ENCODE measurements around the gene PDLIM1.
A peak's percentile ranks its signal among the peaks of the same experiment; 100 is the strongest.

Gene PDLIM1

DNA sequence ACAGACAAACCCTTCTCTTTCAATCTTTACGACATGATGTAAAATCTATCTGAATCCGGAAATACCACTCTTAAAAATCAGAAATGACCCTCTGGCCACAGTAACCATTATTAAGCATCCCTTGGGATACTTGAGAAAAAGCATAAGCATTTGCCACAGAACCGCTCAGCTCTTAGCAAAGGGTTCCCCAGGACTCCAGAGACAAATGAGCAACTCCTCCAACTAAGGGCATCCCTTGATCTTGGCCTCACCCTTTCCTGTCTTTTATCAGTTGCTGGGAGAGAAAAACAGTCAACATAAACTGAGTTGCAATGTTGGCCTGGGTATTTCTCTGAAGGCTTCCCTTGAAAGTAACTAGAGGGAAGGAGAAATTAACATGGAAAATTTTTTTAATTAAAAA is 3.5 kb downstream of the PDLIM1 start:
- DNase-seq: no peak

DNA sequence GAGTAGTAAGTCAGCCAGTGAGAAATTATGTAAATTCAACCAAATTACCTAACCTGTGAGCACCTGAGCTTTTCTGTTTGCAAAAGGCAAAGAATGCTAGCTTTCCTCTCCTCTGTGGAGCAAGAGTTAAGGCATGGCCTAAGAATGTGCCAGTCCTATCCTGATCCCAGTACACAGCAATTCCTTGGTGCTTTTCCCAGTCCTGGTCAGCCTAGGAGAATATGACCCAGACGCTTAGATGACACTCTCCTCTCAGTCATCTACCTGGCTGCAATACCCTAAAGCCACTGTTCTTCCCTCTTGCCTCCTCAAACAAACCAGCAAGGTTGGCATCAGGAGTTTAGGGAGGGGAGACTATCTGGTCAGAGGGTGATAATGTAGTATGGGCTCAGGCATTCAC is 4.1 kb downstream of the PDLIM1 start:
- DNase-seq: no peak

DNA sequence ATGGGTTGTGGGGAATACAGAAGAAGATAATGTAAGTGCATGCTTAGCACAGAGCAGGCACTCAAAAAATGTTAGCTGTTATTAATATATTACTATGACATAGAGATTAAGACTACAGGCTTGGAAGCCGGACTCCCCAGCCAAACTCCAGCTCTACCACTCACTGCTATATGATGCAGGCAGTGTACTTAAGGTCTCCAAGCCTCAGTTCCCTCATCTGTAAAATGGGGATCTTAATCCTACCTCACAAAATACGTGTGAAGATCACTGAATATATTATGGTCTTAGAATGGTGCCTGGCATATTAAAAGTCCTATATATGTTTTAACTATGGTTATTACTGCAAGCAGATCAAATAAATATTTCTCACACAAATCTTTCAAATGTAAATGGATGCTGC is 5.2 kb downstream of the PDLIM1 start:
- DNase-seq: no peak

DNA sequence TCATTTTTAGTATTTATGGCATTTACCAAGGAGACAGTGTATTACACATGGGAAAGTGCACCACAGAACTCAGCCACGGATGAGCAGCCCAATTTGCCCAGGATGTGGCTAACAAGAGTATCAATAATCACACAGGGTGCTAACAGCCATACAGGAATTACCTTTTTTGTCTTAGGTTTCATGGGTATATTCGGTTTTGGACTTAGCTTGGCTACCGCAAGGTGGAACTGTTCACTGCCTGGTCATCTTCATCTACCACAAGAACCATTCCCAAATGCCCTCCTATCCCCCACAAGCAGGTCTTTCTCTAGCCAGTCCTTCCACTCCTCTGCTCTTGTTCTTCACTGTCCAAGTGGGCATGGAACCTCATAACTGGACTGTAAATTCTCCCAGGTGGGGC is 6.0 kb downstream of the PDLIM1 start:
- DNase-seq: no peak

DNA sequence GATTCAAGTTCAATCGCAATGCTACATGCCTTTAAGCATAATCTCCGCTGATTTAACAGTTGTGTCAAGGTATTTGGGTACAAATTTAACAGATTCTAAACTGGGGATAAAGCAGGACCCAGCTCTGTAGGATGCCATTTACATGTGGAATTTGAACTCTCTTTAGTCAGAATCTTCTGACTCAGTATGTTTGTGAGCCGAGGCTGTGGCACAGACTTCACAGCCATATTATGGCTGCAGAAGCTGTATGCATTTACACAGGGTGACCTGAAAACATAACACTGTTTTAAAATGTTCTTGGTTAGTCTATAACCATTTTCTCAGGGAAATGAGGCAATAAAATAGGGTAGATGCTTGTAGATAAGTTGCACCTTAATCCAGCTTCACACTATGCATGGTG is 8.7 kb downstream of the PDLIM1 start:
- DNase-seq: no peak

DNA sequence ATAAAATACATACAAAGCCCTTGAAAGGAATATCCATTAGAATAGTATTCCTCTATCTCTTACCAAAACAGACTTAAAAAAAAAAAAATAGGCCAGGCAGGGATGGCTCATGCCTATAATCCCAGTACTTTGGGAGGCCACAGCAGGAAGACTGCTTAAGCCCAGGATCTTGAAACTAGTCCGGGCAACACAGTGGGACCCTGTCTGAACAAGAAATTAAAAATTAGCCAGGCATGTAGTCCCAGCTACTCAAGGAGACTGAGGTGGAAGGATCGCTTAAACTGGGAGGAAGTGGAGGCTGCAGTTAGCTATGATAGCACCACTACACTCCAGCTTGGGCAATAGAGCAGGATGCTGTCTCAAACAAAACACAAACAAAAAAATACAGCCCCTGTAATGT is 9.6 kb downstream of the PDLIM1 start:
- DNase-seq: no peak

DNA sequence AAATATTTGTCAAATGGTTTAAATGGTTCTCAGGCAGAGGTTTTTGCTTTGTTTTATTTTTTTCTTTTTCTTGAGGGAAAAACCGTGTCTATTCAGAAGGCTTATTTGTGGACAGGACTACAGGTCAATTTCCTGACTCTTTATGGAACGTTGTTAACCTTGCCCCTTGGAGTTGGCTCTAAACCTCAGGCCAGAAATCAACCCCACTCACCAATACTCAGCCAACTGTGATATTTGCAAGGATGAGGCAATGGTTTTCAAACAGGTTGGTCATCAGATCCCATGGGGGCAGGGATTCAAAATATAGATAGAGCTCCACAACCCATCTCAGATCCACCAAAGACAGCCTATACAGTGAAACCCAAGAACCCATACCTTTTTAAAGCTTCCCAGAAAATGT is 10.2 kb downstream of the PDLIM1 start:
- no peak for DNase-seq

DNA sequence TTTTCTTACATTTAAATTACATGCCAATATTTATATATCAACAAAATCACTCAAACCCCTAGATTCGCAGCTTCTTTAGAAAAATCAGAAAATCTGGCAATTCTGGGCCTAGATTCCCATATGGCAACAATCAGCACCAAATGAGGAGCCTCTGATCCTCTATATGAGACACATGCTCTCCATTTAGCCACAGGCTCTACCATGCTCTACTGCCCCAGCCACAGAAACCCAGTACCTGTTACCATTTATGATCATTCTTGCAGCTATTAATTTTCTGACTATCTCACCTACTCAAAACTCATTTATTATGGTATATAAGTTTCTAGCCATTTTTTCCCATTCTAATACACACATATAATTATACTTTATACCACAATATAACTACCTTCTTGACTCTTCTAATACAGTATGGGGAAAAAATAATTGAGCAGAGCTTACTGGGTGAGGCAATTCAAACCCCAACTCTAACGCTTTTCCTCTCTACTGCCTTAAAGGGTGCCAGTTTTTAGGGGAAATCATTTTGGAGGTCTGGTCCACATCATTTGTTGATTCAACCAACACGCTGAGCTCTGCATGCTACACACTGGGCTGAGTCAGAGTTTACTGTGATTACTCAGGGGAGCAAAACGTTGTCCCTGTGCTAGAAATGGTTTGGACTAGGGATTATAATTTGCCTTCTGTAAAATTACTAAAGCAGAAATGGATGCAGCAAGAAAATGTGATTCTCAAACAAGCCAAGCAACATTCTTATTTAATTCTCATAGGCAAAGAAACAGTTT is 11.6 kb downstream of the PDLIM1 start:
- DNase-seq: no peak

DNA sequence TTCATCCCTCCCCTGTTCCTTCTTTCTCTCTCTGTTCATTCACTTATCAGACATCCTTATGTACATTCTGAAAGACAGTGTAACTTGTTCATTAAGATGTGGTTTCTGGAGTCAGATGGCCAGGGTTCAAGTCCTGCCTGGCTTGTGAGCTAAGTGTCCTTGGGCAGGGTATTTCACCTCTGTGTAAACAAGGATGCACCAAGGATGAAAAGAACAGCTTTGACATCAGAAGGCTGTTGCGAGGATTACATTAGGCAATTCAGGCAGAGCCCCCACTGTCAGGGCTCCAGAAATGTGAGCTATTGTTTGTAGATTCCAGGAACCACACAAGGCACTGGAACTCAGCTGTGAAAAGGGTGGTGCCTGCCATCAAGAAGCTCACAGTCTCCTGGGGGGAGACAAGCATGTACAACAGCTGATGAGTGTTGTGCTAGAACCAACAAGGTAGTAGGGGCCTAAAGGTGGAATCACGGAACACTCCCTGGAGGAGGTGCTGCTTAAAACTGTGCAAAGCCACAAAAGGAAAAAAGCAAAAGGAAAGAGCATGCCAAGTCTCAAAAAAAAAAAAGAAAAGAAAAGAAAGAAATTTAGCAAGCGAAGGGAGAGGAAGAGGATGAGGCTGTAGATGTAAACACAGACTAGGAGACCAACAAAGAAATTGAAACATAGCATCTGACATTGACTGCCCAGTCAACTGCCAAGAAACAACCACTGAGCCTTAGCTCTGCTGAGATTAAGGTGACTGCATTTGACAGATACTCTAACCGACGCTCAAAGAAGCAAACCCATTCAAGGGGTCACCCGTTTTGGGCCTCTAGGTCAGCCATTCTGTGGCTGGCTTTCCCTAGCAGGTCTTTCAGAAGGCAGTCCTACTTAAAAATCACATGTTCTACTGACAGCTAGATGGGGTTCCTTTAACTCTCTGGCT is 12.5 kb downstream of the PDLIM1 start:
- no peak for DNase-seq

DNA sequence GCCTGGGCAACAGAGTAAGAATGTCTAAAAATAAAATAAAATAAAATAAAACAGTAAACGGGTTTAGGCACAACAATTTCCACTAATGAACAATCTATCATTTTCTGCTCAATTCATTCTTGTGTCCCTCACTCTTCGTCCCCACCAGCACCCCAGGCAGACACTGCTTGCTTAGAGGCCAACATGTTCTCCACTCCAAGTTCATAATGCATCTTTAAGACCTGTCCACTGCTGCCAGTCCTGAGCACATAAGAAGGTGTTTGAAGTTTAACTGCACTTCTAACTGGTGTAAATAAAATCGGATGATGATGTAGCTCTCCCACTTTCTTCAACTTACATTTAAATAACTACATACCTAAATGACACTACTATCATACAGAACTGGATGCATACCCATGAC is 13.2 kb downstream of the PDLIM1 start:
- DNase-seq: no peak

DNA sequence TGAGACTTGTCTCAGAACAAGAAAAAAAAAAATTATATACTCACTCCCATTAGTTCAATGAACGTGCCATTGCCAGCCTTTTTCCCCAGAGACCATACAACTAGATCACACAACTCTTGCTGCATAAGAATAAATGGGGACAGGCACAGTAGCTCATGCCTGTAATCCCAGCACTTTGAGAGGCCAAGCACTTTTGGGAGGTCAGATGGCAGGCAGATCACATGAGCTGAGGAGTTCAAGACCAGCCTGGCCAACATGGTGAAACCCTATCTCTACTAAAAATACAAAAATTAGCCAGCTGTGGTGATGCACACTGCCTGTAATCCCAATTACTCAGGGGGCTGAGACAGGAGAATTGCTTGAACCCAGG is 13.6 kb downstream of the PDLIM1 start:
- DNase-seq: no peak

DNA sequence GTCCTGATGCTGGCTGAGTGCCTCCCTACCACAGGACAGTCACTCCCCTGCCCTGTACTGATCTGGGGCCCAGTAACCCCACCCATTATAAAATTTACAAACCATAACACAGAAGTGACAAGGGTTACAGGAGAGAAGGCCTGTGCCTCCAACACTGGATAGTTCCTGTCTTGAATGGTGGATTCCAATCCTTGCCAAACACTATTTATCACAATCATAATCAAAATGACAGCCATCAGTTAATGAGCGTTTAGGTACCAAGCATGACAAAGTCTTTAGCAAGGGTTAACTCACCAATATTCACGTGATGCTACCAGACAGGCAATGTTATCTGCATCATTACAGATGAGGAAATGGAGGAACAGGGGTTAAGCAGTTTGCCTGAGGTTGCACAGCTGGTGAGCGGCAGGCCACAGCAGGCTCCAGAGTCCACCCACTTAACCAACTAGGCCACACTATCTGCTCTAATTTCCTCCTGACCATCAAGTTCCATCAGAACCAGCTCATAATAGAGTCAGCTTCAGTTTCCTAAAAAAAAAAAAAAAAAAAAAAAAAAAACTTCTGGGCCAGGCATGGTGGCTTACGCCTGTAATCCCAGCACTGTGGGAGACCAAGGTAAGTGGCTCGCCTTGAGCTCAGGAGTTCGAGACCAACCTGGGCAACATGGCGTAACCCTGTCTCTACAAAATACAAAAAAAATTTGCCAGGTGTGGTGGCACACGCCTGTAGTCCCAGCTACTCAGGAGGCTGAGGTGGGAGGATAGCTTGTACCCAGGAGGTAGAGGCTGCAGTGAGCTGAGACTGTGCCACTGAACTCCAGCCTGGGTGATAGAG is 14.2 kb downstream of the PDLIM1 start:
- no peak for DNase-seq

DNA sequence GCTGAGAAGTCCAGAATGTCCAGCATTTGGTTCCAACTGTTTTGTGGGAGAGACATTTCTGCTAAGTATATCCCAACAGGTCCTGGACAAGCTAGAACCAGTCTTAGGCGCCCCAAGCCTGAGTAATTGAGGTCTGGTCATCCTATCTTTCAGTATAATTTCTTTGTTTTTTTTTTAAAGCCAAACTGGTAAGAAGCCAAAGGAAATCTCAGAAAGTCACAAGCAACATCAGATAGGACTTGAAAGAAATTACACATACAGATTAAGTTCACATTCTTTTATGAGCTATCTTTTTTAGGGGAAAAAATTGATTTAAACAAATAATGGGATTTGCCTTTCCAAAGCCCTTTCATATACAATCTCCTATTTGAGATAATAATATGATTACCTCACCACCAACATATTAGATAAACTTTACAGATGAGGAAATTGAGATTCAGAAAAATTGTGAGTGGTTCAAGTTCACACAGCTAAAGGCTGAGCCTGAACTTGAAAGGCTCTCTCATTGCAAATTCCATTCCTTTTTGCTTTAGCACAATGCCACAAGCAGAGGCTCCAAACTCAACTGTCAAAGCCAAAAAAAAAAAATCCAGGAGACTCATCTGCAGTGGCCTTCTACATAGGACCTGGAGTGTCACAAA is 15.0 kb downstream of the PDLIM1 start:
- no peak for DNase-seq

DNA sequence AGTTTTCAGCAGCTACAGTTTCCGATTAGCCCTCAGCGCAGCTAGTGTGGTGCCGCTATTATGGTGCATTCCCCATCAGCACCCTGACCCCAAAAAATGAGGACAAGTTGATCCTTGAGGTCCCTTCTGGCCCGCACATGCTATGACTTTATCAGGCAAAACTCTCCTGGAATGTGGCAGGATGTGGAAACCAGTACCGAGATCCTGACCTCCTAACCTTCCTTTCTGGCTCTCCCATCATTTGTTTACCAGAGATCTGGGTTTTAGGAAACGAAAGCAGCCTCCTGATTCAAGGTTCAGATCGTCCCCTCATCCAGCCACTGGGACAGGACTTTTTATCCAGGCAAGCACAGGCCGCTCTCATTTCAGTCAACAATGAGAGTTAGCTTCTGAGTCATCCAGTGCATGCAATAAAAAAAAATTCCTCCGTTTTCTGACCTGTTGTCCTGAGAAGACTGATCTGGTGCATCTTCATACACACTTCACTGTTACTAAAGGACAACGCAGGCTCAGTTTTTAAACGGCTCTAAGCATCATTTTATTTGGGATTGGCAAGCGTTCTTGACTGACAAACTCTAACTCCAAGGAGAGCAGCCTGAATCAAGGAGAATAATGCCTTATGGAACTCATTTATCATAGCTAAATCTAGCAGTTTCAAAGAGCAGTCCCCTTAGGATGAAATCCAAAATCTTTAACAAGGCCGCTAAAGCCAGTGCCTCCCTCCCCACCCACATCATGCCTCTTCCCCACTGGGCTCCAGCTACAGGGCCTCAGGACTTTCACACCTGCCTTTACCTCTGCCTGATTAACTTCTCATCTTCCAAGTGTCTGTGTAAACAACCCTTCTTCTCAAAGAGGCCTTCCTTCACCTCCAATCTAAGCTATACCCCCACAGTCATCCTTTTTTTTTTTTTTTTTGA is 17.1 kb downstream of the PDLIM1 start:
- no peak for DNase-seq

DNA sequence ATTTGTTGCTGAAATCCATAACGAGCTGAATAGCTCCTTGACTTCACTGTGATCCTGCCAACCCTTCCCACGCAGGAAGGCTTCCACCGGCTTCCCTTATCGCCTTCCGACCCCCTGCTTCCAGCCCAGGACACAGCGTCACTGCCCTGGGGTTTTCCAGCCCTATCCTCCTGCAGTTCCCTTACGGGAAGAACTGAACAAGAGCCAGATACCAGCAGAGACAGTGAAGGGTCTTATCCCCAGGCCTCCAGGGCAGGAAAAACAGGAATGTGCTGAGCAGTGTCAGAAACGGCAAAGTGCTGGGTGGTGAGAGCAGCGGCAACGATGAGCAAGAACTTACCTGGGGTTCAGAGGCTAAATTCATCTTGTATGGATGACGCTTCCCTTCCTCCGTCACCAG is 22.4 kb downstream of the PDLIM1 start:
- DNase-seq: no peak

DNA sequence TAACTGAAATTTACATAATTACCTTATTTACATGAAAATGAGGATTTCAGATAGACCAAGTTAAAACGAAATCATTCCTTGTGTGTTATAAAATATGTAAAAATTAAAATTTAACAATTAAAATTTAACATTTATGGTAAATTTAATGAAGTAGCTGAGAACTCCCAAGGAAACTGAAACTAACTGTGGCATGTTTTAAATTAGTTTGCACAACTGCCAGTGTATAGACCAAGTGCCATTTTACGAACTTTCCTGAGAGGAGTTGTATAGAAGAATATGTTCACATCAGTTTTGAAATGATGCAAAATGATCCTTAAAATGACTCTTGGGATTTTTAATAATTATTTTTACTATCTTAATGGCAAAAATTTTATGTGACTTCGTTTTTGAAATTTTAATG is 23.6 kb downstream of the PDLIM1 start:
- DNase-seq: no peak

DNA sequence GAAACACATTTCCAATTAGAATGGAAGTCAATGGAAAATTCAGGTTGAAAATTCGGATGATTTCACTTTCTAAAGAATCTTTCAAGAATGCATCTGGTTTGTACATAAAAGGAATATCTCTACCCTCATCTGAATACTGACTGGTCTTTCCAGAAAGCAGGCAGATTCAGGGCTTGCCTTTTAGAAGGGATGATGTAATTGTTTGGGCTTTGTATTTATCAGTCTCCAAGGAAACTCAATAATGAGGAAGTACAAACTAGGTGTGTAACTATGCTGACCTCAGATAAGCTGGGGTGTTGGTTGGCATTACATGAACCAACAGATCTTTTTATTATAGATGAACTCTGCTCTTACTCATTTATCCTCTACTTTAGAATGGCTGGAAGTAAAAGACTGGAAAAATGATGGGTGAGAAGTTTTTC is 24.1 kb downstream of the PDLIM1 start:
- peak; percentile 28 for DNase-seq

DNA sequence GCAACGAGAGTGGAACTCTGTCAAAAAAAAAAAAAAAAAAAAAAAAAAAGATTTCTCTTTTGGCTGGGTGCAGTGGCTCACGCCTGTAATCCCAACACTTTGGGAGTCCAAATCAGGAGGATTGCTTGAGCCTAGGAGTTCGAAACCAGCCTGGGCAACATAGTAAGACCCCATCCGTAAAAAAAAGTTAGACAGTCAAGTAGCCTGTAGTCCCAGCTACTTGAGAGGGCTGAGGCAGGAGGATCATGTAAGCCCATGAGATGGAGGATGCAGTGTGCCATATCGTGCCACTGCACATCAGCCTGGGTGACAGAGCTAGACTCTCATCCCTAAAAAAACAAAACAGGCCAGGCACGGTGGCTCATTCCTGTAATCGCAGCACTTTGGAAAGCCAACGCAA is 25.2 kb downstream of the PDLIM1 start:
- DNase-seq: no peak

DNA sequence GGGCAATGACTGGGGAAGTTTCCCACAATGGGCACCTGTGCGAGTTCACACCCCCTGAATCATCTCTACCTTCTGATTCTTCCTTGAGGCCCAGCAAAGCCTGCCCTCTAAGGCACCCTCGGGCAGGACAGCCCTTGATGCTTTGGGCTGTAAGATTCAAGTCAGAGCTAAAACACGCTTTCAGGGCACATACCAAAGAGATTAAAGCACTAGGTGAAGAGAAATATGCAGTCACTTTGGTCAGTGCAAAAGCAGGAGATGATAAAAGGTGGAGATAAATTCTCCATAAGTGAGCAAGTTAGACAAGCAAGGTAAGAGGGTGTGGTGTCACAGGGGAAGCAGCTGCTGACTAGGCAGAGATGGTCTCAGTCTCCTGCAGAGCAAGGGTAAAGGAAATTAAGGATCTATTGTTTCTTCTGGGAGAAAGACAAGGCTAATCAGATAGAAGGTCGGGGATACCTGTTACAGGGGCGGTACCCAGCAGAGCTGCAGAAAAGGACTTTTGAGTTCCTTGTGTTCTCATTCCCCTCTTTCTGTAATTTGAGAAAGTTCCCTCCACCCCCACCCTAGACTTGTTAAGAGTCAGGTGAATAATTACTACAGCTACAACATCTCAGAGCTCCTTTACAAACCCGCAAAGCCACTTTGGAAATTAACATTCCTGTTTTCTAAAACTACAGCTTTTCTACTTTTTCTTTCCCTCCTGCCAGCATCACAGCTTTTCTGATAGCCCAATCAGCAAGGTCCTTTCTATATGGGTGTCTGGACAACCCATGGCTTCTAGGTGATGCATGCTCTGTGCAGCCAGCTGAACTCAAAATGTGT is 26.4 kb downstream of the PDLIM1 start:
- no peak for DNase-seq

DNA sequence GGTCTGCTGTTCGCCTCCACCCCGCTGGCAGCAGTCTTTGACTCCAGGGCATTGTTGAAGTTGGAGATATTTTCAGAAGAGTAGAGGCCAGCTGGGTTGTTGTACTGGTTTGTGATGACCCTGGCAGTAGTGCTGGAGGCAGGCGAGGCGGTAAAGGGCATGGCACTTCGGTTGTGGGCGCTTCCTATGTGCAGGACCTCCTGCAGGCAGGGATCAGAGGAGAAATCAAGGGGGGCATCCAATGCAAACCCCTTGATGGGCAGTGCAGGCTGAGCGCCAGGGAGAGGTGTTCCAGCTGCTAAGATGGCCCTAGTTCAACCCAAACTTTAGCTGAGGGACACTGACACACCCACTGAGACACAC is 27.0 kb downstream of the PDLIM1 start:
- DNase-seq: no peak

Measured in NCI-H2081 treated with DMSO at 0.1 percent for 48 hours (cell line).